ENCODE results near the gene UFD1. TPM values are rescaled to one million over a fixed set of nuclear protein-coding genes. Genes with fewer than 3 reads are reported as not detected.

Gene UFD1
- total RNA-seq, 1 donor from 2014 or later = 47.7 TPM

DNA sequence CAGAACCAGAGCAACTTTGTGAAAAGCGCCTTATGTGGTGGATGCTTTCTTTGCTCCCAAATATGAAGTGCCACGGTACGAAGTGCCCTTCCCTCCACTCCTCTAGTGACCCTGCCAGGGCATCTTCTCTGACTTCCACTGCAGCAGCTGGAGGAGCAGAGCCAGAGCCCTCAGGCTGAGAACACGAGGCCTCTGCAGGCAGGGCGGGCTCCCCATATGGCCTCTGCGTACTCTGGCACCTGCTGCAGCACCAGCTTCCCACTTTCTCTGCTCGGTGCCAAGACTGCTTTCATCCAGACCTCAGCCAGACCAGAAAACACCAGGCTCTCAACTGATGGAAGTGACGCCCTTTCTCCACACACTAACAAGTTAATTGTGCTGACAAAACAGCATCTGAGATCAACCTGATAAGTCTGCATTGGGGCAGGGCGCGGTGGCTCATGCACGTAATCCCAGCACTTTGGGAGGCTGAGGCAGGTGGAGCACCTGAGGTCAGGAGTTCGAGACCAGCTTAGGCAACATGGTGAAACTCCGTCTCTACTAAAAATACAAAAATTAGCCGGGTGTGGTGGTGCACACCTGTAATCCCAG is 12.8 kb downstream of the UFD1 start:
- no peak for DNase-seq (ENCODE audit: low read depth)
- no peak overlapping the region for H3K4me3 ChIP-seq (ENCODE audit: low read depth, low read length)
- no peak for TF ChIP-seq CTCF (conservative IDR thresholded peaks at IDR 0.05; ENCODE audit: low read depth, low read length)

- H3K4me3 ChIP-seq (ENCODE audit: low read depth, low read length) = no peak overlapping the region
- no peak for TF ChIP-seq CTCF (conservative IDR thresholded peaks at IDR 0.05; ENCODE audit: low read depth, low read length)
- no peak for DNase-seq (ENCODE audit: low read depth)
Observed at GRCh38 chr22:19464975-19465374, 14.0 kb downstream of the UFD1 start.

DNA sequence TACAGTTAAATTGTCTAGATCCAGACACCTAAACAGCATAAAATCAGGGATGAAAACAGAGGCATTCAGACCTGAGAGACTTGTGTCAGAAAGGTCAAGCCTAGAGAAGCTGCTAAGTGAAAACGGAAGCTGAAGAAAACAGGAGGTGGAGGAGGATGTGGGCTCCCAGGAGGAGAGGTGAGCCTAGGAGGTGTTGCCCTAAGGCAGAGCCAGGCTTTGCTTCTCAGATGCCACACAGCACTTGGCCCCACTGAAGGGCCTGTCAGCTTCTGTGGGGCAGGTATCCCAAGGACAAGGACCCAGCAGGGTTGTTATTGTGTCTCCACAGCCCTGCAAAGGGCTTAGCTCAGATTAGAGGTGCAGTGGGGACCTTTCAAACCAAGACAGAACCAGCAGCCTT is 14.4 kb downstream of the UFD1 start:
- no peak for DNase-seq (ENCODE audit: low read depth)
- H3K4me3 ChIP-seq (ENCODE audit: low read depth, low read length) = no peak overlapping the region
- no peak for TF ChIP-seq CTCF (conservative IDR thresholded peaks at IDR 0.05; ENCODE audit: low read depth, low read length)

- no peak overlapping the region for H3K4me3 ChIP-seq (ENCODE audit: low read depth, low read length)
- DNase-seq (ENCODE audit: low read depth) = no peak
- no peak for TF ChIP-seq CTCF (conservative IDR thresholded peaks at IDR 0.05; ENCODE audit: low read depth, low read length)
Observed at GRCh38 chr22:19463491-19464469, 15.2 kb downstream of the UFD1 start.

DNA sequence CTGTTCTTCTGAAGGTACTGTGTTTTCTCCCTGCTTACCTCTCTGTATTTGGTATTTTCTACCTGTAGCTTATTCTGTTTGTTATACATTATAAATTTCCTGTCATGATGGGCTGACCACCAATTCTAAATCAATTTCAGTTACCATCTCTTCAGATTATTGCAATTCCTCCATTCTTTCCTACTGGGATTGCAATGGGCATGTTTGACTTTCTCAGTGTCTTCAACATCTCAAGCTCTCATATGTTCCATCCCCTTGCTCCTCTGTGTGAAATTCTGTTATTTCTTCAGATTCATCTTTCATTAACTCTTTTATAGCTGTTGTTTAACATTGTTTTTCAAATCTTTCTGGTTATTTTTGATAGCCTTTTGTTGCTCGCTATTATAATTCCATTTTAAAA is 16.0 kb downstream of the UFD1 start:
- TF ChIP-seq CTCF (conservative IDR thresholded peaks at IDR 0.05; ENCODE audit: low read depth, low read length) = no peak
- no peak for DNase-seq (ENCODE audit: low read depth)
- H3K4me3 ChIP-seq (ENCODE audit: low read depth, low read length) = no peak overlapping the region

- no peak overlapping the region for H3K4me3 ChIP-seq (ENCODE audit: low read depth, low read length)
- no peak for TF ChIP-seq CTCF (conservative IDR thresholded peaks at IDR 0.05; ENCODE audit: low read depth, low read length)
- no peak for DNase-seq (ENCODE audit: low read depth)
Observed at GRCh38 chr22:19461506-19461905, 17.5 kb downstream of the UFD1 start.

All from epithelial cell of proximal tubule (primary cell).